Stimulated activated naive CD4-positive, alpha-beta T cell treated with Interleukin-2 at 50 U/mL for 16 hours (primary cell): Measurements from ENCODE around the gene BUB3.

Experiments used
- DNase-seq: peaks from one replicate; lab custom pipeline; 2025; lab: John Stamatoyannopoulos, UW

BUB3 gene

GRCh38 chr10:123204127-123204461 lies 49.9 kb downstream of the BUB3 start:
- DNase-seq = no peak

GRCh38 chr10:123205041-123205440 lies 50.8 kb downstream of the BUB3 start:
- DNase-seq = no peak

- no peak for DNase-seq
Observed at GRCh38 chr10:123212063-123212462, 57.9 kb downstream of the BUB3 start.

- no peak for DNase-seq
Observed at GRCh38 chr10:123212640-123213039, 58.4 kb downstream of the BUB3 start.

- no peak for DNase-seq
Observed at GRCh38 chr10:123213192-123213591, 59.0 kb downstream of the BUB3 start.
